Lower leg skin (tissue), 4 donors: ENCODE measurements around the gene DICER1. TPM values are rescaled to one million over a fixed set of nuclear protein-coding genes. Genes with fewer than 3 reads are reported as not detected.

ENCODE experiments used
- DNase-seq, 2 donors: peaks; one replicate each; pipeline ENCODE4 v3.0.0-alpha.2; 2019; ENCODE audit warnings: low spot score in 2 of 2
- H3K4me3 ChIP-seq: fragments of 200-600 bp; sonication (generic); 2 replicates; pipeline ENCODE4 v1.5.1; 2017; ENCODE audit warnings: mild to moderate bottlenecking, low read depth; ENCODE audit not compliant: poor library complexity, severe bottlenecking
- POLR2A ChIP-seq, 2 donors: fragments of 450-650 bp; IDR thresholded peaks; one replicate each; pipeline ENCODE4 v1.6.1; 2016 to 2017; ENCODE audit warnings: antibody characterized with exemption in 2 of 2, mild to moderate bottlenecking in 1 of 2, moderate library complexity in 1 of 2
- WGBS, 2 donors: methylation state at CpG; one replicate each; pipeline ENCODE4 v1.1.5; 2018; 5-methylcytosine and 5-hydroxymethylcytosine counted together
- intact Hi-C: fragments of 100-400 bp; cut with DNase I; formaldehyde crosslinking; loops from one replicate; pipeline ENCODE4 v1.15.0; 2023; ENCODE audit warnings: low total_unique reads
- microRNA-seq, 2 donors: library from miRNA; unstranded; fragments of <30 nt; microRNA quantifications; one replicate each; pipeline ENCODE4, GENCODE V29; 2016; ENCODE audit warnings: borderline replicate concordance in 2 of 2, borderline number of aligned reads in 1 of 2
- total RNA-seq, 4 donors: library from RNA; depleted of rRNA; stranded (reverse); fragments of >200 nt; gene quantifications; one replicate each; pipeline ENCODE4 v1.1.0, GENCODE V29; 2016
- TF ChIP-seq, protein P1 (sequence below), 3 donors: fragments of 450-650 bp; IDR thresholded peaks; one replicate each; pipeline ENCODE4 v1.5.1; 2016; ENCODE audit warnings: antibody characterized with exemption in 3 of 3, mild to moderate bottlenecking in 3 of 3, moderate library complexity in 2 of 3

DICER1 gene
- total RNA-seq, 4 donors from 2014 or later, result 32.8 to 70.4 (median 45.0) TPM

DNA sequence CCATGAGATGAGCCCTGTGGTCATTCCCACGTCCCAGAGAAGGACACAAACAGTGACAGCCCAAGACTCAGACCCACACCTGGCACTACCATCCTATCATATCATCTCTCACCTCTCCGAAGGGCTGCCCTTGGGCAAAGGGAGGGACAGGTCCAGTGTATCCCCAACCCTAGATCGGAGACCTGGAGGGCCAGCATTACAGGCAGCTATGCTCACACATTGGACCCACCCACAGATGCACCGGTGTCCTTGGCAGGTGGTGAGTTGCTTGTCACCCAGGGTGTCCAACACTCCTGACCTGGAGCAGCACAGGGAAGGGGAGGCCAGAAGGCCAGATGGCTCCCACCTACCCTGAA is 117.4 kb downstream of the DICER1 start:
- no peak overlapping the region for H3K4me3 ChIP-seq
- intact Hi-C loops, result no loop called here
- TF ChIP-seq, protein P1, sequence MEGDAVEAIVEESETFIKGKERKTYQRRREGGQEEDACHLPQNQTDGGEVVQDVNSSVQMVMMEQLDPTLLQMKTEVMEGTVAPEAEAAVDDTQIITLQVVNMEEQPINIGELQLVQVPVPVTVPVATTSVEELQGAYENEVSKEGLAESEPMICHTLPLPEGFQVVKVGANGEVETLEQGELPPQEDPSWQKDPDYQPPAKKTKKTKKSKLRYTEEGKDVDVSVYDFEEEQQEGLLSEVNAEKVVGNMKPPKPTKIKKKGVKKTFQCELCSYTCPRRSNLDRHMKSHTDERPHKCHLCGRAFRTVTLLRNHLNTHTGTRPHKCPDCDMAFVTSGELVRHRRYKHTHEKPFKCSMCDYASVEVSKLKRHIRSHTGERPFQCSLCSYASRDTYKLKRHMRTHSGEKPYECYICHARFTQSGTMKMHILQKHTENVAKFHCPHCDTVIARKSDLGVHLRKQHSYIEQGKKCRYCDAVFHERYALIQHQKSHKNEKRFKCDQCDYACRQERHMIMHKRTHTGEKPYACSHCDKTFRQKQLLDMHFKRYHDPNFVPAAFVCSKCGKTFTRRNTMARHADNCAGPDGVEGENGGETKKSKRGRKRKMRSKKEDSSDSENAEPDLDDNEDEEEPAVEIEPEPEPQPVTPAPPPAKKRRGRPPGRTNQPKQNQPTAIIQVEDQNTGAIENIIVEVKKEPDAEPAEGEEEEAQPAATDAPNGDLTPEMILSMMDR (IDR thresholded peaks at IDR 0.05), result no peak
- no peak for TF ChIP-seq POLR2A (IDR thresholded peaks at IDR 0.05)
- peak; percentile 10 to 79 for DNase-seq
- 73 to 88% methylated on average over 3 to 4 of the region's 4 CpGs for WGBS, 2 donors

DNA sequence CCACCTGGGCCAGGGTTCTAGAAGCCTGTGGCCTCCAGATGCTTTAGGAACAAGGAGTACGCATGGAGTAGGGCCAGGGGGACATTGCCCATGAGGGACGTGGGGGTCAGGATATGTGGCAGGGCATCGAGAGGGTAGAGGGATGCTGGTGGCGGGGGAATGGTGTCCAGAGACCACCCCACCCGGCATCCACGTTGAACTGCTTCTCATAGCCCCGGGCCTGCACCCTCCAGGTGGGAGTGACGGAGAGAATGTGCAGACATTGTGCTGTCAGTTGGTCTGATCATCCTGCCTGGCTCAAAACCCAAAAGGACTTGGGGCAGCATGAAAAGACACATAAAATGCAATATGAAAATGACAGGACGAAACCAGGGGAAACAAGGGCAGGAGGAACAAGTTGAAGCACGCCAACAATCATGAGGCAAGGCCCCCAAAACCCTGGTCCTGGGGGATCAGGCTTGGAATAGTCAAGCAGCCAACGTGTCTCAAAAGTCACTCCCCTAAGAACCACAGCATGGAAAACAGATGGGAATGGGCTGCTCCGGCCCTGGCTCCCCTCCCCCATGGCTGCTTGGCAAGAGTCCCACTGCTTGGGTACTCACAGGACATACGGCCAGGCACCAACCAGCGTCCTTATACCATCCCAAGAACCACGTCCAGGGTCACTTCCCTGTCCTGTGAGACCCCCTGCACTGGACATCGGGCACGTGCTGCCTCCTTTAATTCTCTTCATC is 117.9 kb downstream of the DICER1 start:
- peak in 1 of 2 donors; percentile 76 for DNase-seq
- intact Hi-C loops, result no loop called here
- no peak overlapping the region for H3K4me3 ChIP-seq
- WGBS, 2 donors, result 77 to 79% methylated on average over 17 of the region's 17 CpGs
- no peak for TF ChIP-seq POLR2A (IDR thresholded peaks at IDR 0.05)
- TF ChIP-seq, protein P1 (IDR thresholded peaks at IDR 0.05), result no peak

DNA sequence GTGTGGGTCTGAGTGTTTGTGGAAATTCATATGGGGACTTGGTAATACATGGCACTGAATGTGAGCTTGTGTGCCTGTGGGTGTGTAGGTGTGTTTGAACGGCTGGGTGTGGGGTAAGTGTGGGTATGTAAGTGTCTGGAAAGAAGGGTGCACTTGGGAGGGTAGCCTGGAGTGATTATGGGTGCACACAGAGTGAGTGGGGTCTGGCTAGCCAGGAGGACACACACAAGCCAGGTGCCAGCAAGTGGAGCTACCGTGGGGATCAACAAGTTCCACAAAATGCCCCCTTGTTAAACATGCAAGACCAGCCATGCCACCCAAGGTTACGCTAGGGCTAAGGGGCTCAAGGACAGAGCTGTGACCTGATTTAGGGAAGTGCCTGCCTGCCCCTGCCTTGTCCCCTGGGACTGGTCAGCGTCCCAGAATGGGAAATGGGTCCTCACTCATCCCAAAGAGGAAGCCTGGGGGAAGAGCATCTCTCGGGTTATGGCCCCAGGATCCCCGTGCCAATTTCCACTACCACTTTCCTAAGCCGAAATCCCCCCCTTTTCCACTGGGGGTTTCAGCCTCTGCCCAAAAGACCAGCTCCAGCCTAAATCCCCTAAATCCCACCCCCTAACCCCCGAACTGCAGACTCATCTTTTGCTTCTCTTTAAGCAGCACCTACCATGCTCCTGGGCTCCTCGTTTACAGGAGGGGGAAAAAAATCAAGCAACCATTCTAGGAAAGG is 118.6 kb downstream of the DICER1 start:
- DNase-seq, result peak in 1 of 2 donors; percentile 71
- 78 to 93% methylated on average over 9 of the region's 9 CpGs for WGBS, 2 donors
- no peak overlapping the region for H3K4me3 ChIP-seq
- intact Hi-C loops, result no loop called here
- TF ChIP-seq, protein P1 (IDR thresholded peaks at IDR 0.05), result no peak
- no peak for TF ChIP-seq POLR2A (IDR thresholded peaks at IDR 0.05)

- intact Hi-C loops, result no loop called here
- TF ChIP-seq POLR2A (IDR thresholded peaks at IDR 0.05), result no peak
- TF ChIP-seq, protein P1 (IDR thresholded peaks at IDR 0.05), result no peak
- no peak overlapping the region for H3K4me3 ChIP-seq
- peak in 1 of 2 donors; percentile 56 for DNase-seq
- WGBS, 2 donors, result 90 to 95% methylated on average over 2 of the region's 2 CpGs
Observed at GRCh38 chr14:95037273-95037672, 120.1 kb downstream of the DICER1 start.

Small RNA genes lying within 50 kb of the gene (microRNA-seq; reads per million reads assigned to microRNA genes)
- gene MIR3173, result 2.0 to 2.8 reads per million in 2 donors

Other genes starting within 250 kb of the DICER1 start
- gene CLMN, start 162.4 kb upstream of the DICER1 start, total RNA-seq, result 1 to 10 TPM; 5.6 to 7.6 (median 7.2) TPM